Inferior parietal cortex (tissue), 1 donor: Measurements from ENCODE around the gene ZNF311.
"Not testable (repeated sequence)": the region's sequence is repeated elsewhere in the genome, so short reads cannot be mapped to it uniquely, and the experiment has no call there.

Experiments
- DNase-seq: peaks from one replicate; pipeline ENCODE4 v3.0.0-alpha.2; 2016; ENCODE audit errors: extremely low spot score

Gene ZNF311

DNA sequence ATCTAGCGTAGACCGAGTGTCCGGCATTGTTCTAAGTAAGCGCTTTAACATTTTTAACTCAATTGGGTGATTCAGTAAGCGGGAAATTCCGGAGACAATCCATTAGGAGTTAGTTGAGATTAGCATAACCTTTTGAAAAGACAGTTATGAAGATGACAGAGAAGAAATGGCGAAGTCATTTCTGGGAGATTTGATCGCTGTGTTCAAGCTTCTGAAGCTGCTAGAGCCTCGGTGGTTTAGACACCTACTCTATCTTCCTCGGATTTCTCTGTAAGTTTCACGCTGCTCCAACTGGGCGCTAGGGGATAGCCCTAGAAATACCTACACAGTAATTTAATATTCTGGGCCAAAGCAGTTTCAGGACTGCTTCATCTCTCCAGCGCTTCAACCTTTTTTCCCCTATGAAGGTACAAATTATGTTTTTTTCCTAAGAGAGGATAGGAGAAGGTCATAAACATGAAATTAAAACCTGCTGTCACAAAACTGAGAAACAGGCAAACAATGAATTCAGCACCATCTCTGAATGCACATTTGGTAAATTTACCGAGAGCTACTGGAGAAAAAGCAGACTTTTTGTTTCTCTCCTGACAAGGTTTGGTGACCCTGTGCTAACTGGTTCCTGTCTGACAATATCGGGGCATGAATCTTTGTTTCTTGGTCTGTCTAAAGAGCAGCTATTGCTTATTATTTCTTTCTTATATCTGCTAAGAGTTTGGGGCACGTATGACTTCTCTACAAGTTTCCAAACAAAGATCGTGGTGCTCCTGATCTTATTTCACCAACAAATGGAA, 22.4 kb downstream of the ZNF311 start:
- peak; percentile 74 for DNase-seq

GRCh38 chr6:28981833-28982475, 23.2 kb downstream of the ZNF311 start:
- peak; percentile 95 for DNase-seq

DNA sequence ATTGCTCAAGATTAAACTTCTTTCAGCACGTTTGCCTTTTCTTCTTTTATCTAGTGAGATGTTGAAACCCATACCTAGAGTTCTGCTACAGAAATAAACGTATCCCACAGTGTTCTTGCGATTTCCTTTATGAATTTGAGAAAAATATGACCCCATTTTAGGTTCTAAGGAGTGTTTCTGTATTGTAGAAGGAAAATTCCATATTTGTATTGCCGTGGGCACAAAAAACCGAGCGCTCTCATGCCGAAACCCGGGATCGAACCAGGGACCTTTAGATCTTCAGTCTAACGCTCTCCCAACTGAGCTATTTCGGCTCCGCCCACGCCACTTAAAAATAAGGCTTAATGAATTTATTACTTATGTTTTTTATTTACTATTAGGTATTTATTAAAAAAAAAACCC, 23.7 kb downstream of the ZNF311 start:
- DNase-seq: peak; percentile 89

- DNase-seq: peak; percentile 81
Observed at GRCh38 chr6:28980852-28981430, 24.2 kb downstream of the ZNF311 start.

GRCh38 chr6:28980137-28980851, 24.8 kb downstream of the ZNF311 start:
- DNase-seq: no peak

DNA sequence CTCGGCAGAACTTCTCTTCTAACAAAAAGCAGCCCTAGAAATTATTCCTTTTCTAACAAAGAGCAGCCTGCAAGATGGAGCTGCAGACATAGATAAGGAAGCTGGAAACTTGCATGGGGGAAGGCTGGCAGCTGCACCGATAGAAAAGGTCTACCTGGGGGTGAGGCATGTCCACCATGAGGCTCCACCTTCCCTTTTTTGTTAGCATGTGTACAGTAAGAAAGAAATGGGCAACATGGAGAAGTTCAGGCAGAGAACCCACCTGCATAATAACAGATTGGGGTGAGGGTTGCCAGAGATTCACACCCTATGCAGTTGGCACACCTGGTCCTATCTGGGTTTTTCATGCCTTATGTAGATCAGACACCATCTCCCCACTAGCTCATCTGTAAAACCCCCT, 25.4 kb downstream of the ZNF311 start:
- DNase-seq: no peak

DNA sequence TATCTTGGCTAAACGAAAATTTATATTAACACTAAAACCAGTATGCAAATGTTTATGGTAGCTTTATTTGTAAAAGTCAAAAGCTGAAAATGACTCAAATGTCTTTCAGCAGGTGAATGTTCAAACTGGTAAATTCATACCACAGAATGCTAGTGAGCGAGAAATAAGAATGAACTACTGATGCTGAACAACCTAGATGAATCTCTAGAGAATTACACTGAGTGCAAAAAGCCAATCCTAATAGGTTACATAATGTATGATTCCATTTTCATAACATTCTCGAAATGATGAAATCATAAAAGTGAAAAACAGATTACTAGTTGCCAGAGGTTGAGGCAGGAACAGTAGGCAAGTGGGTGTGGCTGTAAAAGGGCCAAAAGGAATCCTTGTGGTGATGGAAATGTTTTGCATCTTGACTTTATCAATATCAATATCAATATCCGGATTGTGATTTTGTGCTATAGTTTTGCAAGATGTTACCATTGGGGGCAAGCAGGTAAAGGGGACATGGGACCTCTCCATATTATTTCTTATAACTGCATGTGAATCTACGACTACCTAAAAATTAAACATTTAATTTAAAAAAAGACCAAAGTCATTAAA, 26.1 kb downstream of the ZNF311 start:
- DNase-seq: no peak

GRCh38 chr6:28978133-28978491, 27.0 kb downstream of the ZNF311 start:
- DNase-seq: no peak

- DNase-seq: no peak
Observed at GRCh38 chr6:28977341-28978132, 27.6 kb downstream of the ZNF311 start.

- no peak for DNase-seq
Observed at GRCh38 chr6:28976677-28977076, 28.4 kb downstream of the ZNF311 start.

DNA sequence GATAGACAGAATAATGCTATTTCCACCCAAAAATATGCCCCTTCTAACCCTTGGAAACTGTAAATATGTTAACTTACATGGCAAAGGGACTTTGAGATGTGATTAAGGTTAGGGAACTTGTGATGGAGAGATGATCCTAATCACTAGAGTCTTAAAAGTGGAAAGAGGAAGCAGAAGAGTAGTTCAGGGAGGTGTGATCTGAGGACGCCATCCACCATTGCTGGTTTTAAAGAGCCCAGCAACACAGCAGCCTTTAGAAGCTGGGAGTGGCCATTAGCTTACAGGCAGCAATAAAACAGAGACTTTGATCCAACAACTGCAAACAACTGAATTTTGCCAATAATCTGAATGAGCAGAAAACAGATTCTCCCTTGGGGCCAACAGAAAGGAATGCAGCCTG, 30.6 kb downstream of the ZNF311 start:
- no peak for DNase-seq

- DNase-seq: not testable (repeated sequence)
Observed at GRCh38 chr6:28970056-28970455, 35.1 kb downstream of the ZNF311 start.

GRCh38 chr6:28969129-28969528, 36.0 kb downstream of the ZNF311 start:
- DNase-seq: no peak

GRCh38 chr6:28968476-28968875, 36.6 kb downstream of the ZNF311 start:
- DNase-seq: no peak

DNA sequence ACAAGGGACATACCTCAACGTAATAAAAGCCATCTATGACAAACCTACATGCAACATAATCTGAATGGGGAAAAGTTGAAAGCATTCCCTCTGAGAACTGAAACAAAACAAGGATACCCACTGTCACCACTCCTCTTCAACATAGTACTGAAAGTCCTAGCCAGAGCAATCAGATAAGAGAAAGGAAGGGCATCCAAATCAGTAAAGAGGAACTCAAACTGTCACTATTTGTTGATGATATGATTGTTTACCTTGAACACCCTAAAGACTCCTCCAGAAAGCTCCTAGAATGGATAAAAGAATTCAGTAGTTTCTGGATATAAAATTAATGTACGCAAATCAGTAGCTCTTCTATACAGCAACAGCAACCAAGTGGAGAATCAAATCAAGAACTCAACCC, 39.4 kb downstream of the ZNF311 start:
- no peak for DNase-seq

GRCh38 chr6:28960846-28961500, 44.1 kb downstream of the ZNF311 start:
- no peak for DNase-seq

DNA sequence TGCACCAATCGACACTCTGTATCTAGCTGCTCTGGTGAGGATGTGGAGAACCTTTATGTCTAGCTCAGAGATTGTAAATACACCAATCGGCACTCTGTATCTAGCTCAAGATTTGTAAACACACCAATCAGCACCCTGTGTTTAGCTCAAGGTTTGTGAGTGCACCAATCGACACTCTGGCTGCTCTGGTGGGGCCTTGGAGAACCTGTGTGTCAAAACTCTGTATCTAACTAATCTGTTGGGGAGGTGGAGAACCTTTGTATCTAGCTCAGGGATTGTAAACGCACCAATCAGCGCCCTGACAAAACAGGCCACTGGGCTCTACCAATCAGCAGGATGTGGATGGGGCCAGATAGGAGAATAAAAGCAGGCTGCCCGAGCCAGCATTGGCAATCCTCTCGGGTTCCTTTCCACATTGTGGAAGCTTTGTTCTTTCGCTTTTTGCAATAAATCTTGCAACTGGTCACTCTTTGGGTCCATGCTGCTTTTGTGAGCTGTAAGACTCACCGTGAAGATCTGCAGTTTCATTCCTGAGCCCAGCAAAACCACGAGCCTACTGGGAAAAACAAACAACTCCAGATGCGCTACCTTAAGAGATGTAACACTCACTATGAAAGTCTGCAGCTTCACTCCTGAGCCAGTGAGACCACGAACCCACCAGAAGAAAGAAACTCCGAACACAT, 46.4 kb downstream of the ZNF311 start:
- DNase-seq: not testable (repeated sequence)

DNA sequence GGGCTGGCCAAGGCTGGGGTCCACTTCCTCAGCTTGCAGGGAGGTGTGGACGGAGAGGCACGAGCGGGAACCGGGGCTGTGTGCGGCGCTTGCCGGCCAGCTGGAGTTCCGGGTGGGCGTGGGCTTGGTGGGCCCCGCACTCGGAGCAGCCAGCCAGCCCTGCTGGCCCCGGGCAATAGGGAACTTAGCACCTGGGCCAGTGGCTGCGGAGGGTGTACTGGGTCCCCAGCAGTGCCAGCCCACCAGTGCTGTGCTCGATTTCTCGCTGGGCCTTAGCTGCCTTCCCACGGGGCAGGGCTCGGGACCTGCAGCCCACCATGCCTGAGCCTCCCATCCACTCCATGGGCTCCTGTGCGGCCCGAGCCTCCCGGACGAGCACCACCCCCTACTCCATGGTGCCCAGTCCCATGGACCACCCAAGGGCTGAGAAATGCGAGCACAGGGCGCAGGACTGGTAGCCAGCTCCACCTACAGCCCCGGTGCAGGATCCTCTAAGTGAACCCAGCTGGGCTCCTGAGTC, 47.3 kb downstream of the ZNF311 start:
- not testable (repeated sequence) for DNase-seq

DNA sequence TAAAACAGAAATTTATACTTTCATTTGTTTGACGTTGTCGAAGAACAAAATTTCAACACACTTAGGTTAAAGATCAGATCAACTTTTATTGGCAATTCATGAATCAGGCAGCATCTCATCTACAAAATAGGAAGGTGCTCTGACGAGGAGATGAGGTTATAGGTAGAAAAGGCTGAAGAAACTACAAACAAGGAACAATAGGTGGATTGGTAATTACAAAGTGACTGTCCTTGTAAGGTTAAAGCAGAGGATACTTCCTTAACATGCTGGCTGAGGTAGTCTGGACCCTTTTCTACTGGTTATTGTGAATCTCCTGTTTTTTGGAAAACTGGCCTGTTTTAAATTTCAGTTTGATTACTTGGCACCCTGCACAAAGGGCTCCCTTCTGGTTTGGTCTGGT, 48.8 kb downstream of the ZNF311 start:
- no peak for DNase-seq
